HG03558 (cell line): ENCODE measurements around the gene PPP1R8.

Experiments
- ATAC-seq: cut with Tn5 transposase; IDR thresholded peaks from one replicate; pipeline ENCODE4 v1.9.1; 2021; ENCODE audit warnings: moderate number of reproducible peaks; ENCODE audit not compliant: unreplicated experiment; ENCODE audit errors: extremely low read depth

Gene PPP1R8

GRCh38 chr1:27886744-27887143 is 56.2 kb downstream of the PPP1R8 start:
- ATAC-seq = no peak

- ATAC-seq = no peak
Measured at GRCh38 chr1:27887215-27888021, 56.8 kb downstream of the PPP1R8 start.

GRCh38 chr1:27889506-27889905 is 58.9 kb downstream of the PPP1R8 start:
- ATAC-seq = no peak

GRCh38 chr1:27891196-27891889 is 60.8 kb downstream of the PPP1R8 start:
- no peak for ATAC-seq

- no peak for ATAC-seq
Measured at GRCh38 chr1:27894521-27894920, 63.9 kb downstream of the PPP1R8 start.
